PC-9 (cell line): ENCODE data around the gene RHOB.

Source experiments
- EZH2 ChIP-seq: fragments of 200-600 bp; sonication (generic); IDR thresholded peaks from 2 replicates; pipeline ENCODE4 v1.8.0; 2017; ENCODE audit warnings: antibody characterized with exemption, low read depth
- TF ChIP-seq, protein P1 (sequence below): fragments of 200-600 bp; sonication (generic); conservative IDR thresholded peaks from 2 replicates; pipeline ENCODE4 v1.6.1; 2017; ENCODE audit warnings: mixed run types, antibody characterized with exemption, mild to moderate bottlenecking, moderate library complexity

DNA sequence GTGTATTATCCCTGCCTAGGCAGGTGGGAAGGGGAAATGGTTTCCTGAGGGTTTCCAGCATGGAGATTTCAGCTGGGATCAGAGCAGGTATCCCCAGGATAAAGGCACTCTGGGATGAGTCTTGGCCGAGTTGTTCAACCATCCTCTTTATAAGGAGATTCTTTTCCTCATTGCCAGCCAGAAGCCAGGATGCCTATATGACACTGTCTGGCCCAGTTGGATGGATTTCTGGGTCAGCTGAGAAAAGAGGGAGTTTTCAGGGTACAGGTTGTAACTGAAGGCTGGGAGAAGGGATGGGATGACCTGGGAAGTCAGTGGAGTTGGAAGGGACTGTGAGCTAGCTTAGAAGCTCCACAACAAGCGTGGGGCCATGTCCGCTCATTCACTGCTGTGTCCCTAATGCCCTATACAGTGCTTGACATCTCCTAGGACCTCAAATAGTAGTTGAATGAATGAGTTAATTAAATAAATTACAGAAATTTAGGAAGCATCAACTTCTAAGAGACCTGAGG is 8.3 kb downstream of the RHOB start:
- TF ChIP-seq, protein P1, sequence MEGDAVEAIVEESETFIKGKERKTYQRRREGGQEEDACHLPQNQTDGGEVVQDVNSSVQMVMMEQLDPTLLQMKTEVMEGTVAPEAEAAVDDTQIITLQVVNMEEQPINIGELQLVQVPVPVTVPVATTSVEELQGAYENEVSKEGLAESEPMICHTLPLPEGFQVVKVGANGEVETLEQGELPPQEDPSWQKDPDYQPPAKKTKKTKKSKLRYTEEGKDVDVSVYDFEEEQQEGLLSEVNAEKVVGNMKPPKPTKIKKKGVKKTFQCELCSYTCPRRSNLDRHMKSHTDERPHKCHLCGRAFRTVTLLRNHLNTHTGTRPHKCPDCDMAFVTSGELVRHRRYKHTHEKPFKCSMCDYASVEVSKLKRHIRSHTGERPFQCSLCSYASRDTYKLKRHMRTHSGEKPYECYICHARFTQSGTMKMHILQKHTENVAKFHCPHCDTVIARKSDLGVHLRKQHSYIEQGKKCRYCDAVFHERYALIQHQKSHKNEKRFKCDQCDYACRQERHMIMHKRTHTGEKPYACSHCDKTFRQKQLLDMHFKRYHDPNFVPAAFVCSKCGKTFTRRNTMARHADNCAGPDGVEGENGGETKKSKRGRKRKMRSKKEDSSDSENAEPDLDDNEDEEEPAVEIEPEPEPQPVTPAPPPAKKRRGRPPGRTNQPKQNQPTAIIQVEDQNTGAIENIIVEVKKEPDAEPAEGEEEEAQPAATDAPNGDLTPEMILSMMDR: no peak
- no peak for TF ChIP-seq EZH2
